ENCODE results near the gene WNT9B. TPM values are rescaled to one million over a fixed set of nuclear protein-coding genes. Genes with fewer than 3 reads are reported as not detected.

Gene WNT9B
- polyA plus RNA-seq, 1 donor from 2014 or later, result not detected

DNA sequence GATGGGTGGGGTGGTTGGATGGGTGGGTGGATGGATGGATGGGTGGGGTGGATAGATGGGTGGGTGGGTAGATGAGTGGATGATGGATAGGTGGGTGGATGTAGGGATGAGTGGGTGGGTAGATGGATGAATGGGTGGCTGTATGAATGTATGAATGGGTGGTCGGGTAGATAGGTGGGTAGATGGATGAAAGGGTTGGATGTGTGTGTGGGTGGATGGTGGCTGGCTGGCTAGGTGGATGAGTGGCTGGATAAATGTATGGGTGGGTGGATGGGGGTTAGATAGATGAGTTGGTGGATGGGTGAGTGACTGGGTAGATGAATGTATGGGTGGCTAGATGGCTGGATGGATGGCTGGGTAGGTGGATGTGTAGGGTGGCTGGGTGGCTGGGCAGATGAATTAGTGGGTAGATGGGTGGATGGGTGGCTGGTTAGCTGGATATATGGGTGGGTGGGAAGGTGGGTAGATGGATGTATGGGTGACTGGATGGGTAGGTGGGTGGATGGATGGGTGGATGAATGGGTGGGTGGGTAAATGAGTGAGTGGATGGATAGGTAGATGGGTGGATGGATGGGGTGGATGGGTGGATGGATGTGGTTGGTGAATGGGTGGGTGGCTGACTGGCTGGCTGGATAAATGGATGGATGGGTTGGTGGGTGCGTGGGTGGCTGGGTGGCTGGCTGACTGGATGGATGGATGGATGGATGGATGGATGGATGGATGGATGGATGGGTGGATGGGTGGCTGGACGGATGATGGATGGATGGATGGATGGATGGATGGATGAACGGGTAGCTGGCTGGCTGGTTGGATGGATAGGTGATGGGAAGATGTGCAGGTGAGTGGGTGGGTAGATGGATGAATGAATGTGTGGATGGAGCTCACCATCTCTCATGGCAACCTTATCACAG is 52.6 kb downstream of the WNT9B start:
- H3K27me3 ChIP-seq (ENCODE audit: insufficient read depth, low read depth, low read length), result no peaks in the 10 kb centered on the region
- no peaks in the 10 kb centered on the region for H4K20me1 ChIP-seq (ENCODE audit: insufficient read depth)
- no peak overlapping the region for H3K4me3 ChIP-seq (ENCODE audit: low read length)
- no peak overlapping the region for H3K27ac ChIP-seq (ENCODE audit: low read length)
- H3K79me2 ChIP-seq (replicated peaks; ENCODE audit: insufficient read depth, low read length), result no peaks in the 10 kb centered on the region
- H3K9ac ChIP-seq (ENCODE audit: low read length), result no peak overlapping the region
- TF ChIP-seq TAF1 (IDR thresholded peaks at IDR 0.05; ENCODE audit: low read depth), result no peak
- TF ChIP-seq, protein P1, sequence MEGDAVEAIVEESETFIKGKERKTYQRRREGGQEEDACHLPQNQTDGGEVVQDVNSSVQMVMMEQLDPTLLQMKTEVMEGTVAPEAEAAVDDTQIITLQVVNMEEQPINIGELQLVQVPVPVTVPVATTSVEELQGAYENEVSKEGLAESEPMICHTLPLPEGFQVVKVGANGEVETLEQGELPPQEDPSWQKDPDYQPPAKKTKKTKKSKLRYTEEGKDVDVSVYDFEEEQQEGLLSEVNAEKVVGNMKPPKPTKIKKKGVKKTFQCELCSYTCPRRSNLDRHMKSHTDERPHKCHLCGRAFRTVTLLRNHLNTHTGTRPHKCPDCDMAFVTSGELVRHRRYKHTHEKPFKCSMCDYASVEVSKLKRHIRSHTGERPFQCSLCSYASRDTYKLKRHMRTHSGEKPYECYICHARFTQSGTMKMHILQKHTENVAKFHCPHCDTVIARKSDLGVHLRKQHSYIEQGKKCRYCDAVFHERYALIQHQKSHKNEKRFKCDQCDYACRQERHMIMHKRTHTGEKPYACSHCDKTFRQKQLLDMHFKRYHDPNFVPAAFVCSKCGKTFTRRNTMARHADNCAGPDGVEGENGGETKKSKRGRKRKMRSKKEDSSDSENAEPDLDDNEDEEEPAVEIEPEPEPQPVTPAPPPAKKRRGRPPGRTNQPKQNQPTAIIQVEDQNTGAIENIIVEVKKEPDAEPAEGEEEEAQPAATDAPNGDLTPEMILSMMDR (IDR thresholded peaks at IDR 0.05; ENCODE audit: poor library complexity, severe bottlenecking), result no peak
- TF ChIP-seq EZH2 (IDR thresholded peaks at IDR 0.05; ENCODE audit: borderline replicate concordance, insufficient read depth, low read length, poor library complexity, severe bottlenecking), result no peak
- no peak for TF ChIP-seq MXI1 (conservative IDR thresholded peaks at IDR 0.05; ENCODE audit: poor library complexity, severe bottlenecking)
- TF ChIP-seq EP300 (conservative IDR thresholded peaks at IDR 0.05; ENCODE audit: poor library complexity, severe bottlenecking), result no peak
- no peak for TF ChIP-seq RAD21 (conservative IDR thresholded peaks at IDR 0.05)
- TF ChIP-seq POLR2AphosphoS5 (IDR thresholded peaks at IDR 0.05), result no peak
- TF ChIP-seq, protein P2, sequence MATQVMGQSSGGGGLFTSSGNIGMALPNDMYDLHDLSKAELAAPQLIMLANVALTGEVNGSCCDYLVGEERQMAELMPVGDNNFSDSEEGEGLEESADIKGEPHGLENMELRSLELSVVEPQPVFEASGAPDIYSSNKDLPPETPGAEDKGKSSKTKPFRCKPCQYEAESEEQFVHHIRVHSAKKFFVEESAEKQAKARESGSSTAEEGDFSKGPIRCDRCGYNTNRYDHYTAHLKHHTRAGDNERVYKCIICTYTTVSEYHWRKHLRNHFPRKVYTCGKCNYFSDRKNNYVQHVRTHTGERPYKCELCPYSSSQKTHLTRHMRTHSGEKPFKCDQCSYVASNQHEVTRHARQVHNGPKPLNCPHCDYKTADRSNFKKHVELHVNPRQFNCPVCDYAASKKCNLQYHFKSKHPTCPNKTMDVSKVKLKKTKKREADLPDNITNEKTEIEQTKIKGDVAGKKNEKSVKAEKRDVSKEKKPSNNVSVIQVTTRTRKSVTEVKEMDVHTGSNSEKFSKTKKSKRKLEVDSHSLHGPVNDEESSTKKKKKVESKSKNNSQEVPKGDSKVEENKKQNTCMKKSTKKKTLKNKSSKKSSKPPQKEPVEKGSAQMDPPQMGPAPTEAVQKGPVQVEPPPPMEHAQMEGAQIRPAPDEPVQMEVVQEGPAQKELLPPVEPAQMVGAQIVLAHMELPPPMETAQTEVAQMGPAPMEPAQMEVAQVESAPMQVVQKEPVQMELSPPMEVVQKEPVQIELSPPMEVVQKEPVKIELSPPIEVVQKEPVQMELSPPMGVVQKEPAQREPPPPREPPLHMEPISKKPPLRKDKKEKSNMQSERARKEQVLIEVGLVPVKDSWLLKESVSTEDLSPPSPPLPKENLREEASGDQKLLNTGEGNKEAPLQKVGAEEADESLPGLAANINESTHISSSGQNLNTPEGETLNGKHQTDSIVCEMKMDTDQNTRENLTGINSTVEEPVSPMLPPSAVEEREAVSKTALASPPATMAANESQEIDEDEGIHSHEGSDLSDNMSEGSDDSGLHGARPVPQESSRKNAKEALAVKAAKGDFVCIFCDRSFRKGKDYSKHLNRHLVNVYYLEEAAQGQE (IDR thresholded peaks at IDR 0.05; ENCODE audit: borderline replicate concordance), result no peak
- TF ChIP-seq SMC3 (conservative IDR thresholded peaks at IDR 0.05; ENCODE audit: poor library complexity), result no peak
- no peak overlapping the region for H3K4me2 ChIP-seq (ENCODE audit: low read length)
- no peaks in the 10 kb centered on the region for H3K36me3 ChIP-seq (ENCODE audit: insufficient read depth, low read length)
- no peak overlapping the region for H2AFZ ChIP-seq (ENCODE audit: low read depth, low read length)
- no peaks in the 10 kb centered on the region for H3K9me2 ChIP-seq (ENCODE audit: insufficient read depth, low read length)
- no peaks in the 10 kb centered on the region for H3K9me3 ChIP-seq (ENCODE audit: low read length)
- H3F3A ChIP-seq (ENCODE audit: insufficient read depth, low read length, poor library complexity, severe bottlenecking), result no peaks in the 10 kb centered on the region

DNA sequence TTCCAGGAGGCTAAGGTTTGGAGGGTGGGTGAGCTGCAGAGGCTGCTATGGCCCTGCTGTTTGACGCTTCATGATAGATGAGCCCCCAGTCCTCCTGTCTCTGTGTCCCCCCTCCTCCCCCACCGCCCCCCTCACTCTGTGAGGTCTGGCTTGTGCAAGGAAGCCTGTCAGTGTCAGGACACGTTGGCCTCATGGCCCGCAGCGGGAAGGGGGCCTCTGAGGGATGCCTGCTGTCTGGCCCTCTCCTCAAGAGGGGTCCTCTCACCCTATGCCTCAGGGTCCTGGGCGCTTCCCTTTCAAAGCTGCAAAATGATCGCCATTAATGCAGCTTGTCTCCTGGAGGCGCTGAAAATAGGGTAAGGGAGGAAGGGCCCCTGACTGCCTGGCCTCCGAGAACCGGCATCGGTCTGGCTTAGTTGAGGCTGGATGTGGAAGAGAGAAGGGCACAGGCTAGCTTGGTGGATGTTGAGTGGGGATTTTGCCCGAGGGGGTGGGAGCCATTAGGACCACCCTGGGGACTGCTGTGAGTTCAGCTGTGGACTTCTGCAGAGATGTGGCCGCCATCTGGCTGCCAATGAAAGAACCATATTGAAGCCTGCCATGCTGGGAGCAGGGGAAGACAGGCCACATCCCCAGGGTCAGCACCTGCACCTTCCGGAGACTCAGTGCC is 56.8 kb downstream of the WNT9B start:
- Histone ChIP-seq H3K27ac (ENCODE audit: low read length) (no peak overlapping the region), H2AFZ (ENCODE audit: low read depth, low read length) (no peak overlapping the region), H3F3A (ENCODE audit: insufficient read depth, low read length, poor library complexity, severe bottlenecking) (no peaks in the 10 kb centered on the region), H3K4me3 (ENCODE audit: low read length) (no peak overlapping the region), H4K20me1 (ENCODE audit: insufficient read depth) (no peaks in the 10 kb centered on the region), H3K4me2 (ENCODE audit: low read length) (no peak overlapping the region), H3K9me2 (ENCODE audit: insufficient read depth, low read length) (no peaks in the 10 kb centered on the region), H3K9ac (ENCODE audit: low read length) (no peak overlapping the region), H3K27me3 (ENCODE audit: insufficient read depth, low read depth, low read length) (no peaks in the 10 kb centered on the region), H3K36me3 (ENCODE audit: insufficient read depth, low read length) (no peaks in the 10 kb centered on the region), H3K9me3 (ENCODE audit: low read length) (no peaks in the 10 kb centered on the region), H3K79me2 (replicated peaks; ENCODE audit: insufficient read depth, low read length) (no peaks in the 10 kb centered on the region)
- TF ChIP-seq TAF1 (IDR thresholded peaks at IDR 0.05; ENCODE audit: low read depth) (no peak), RAD21 (conservative IDR thresholded peaks at IDR 0.05) (no peak), POLR2AphosphoS5 (IDR thresholded peaks at IDR 0.05) (no peak), SMC3 (conservative IDR thresholded peaks at IDR 0.05; ENCODE audit: poor library complexity) (no peak), EZH2 (IDR thresholded peaks at IDR 0.05; ENCODE audit: borderline replicate concordance, insufficient read depth, low read length, poor library complexity, severe bottlenecking) (no peak), MXI1 (conservative IDR thresholded peaks at IDR 0.05; ENCODE audit: poor library complexity, severe bottlenecking) (no peak), EP300 (conservative IDR thresholded peaks at IDR 0.05; ENCODE audit: poor library complexity, severe bottlenecking) (no peak)
- TF ChIP-seq, protein P2 (IDR thresholded peaks at IDR 0.05; ENCODE audit: borderline replicate concordance), result no peak
- TF ChIP-seq, protein P1 (IDR thresholded peaks at IDR 0.05; ENCODE audit: poor library complexity, severe bottlenecking), result no peak
